HCT116 (cell line): ENCODE data around the gene PROX2. TPM values are rescaled to one million over a fixed set of nuclear protein-coding genes. Genes with fewer than 3 reads are reported as not detected.

Experiments used
- ATAC-seq: fragments of 200-7000 bp; cut with Tn5 transposase; 2 replicates; pipeline ENCODE4 v1.9.1; 2020; ENCODE audit warnings: mild to moderate bottlenecking, moderate library complexity
- BruUV-seq: library from RNA; stranded (reverse); fragments of 400-500 nt; replicated peaks from 2 replicates; lab custom pipeline; 2021; lab: Mats Ljungman, UMichigan
- CTCF ChIA-PET: fragments of 300-600 bp; sonication (Branson Sonifier 250); formaldehyde crosslinking; loops from one replicate; lab custom pipeline; 2021; ENCODE audit warnings: antibody characterized with exemption; lab: Charles Lee
- POLR2A ChIA-PET: fragments of 300-600, 350-600 bp; sonication (Branson Sonifier 250); formaldehyde crosslinking; loops from one replicate; lab custom pipeline; 2021; ENCODE audit warnings: antibody characterized with exemption; lab: Charles Lee
- RAD21 ChIA-PET, 2 experiments: fragments of 300-600 bp; sonication (Branson Sonifier 250); formaldehyde crosslinking; loops; one replicate each; lab custom pipeline; 2023; ENCODE audit warnings: low total read pairs in 2 of 2; ENCODE audit not compliant: uncharacterized antibody in 2 of 2, unreplicated experiment in 2 of 2, low non-redundant PET in 1 of 2; lab: Charles Lee
- DNase-seq: peaks from one replicate; pipeline ENCODE4 v3.0.0-alpha.2; 2010; ENCODE audit warnings: low read depth, low spot score
- H2AFZ ChIP-seq: fragments of 200-600 bp; shearing (Covaris generic), sonication (generic); 2 replicates; pipeline ENCODE4 v1.6.1; 2017; ENCODE audit warnings: low read depth, mixed run types, mixed read lengths, antibody characterized with exemption, low read length; ENCODE audit not compliant: poor library complexity, severe bottlenecking
- H3K27ac ChIP-seq: 2 replicates; pipeline ENCODE4 v1.5.1; 2012; ENCODE audit warnings: low read depth, low read length
- H3K27me3 ChIP-seq: fragments of 200-600 bp; sonication (generic); 2 replicates; pipeline ENCODE4 v1.6.1; 2016; ENCODE audit warnings: mixed run types, low read length, mixed read lengths; ENCODE audit not compliant: insufficient read depth
- H3K36me3 ChIP-seq, 2 experiments: fragments of 200-500 bp in 1 of 2; fragments of 200-600 bp in 1 of 2; sonication (Bioruptor generic) in 1 of 2; sonication (generic) in 1 of 2; 2 replicates each; pipeline versions ENCODE4 v1.5.1 to v1.6.1; 2014 to 2016; ENCODE audit warnings: low read length in 2 of 2, inconsistent platforms in 1 of 2, mixed read lengths in 1 of 2, mixed run types in 1 of 2; ENCODE audit not compliant: insufficient read depth in 2 of 2, control insufficient read depth in 1 of 2
- H3K4me1 ChIP-seq, 2 experiments: fragments of 200-600 bp in 1 of 2; sonication (generic) in 1 of 2; 2 replicates each; pipeline versions ENCODE4 v1.5.1 to v1.6.1; 2012 to 2017; ENCODE audit warnings: low read length in 2 of 2, inconsistent platforms in 1 of 2, mild to moderate bottlenecking in 1 of 2, mixed read lengths in 1 of 2, mixed run types in 1 of 2, moderate library complexity in 1 of 2; ENCODE audit not compliant: insufficient read depth in 2 of 2, control insufficient read depth in 1 of 2
- H3K4me2 ChIP-seq: fragments of 200-600 bp; sonication (generic); 2 replicates; pipeline ENCODE4 v1.6.1; 2017; ENCODE audit warnings: mixed run types, low read length, mixed read lengths
- H3K4me3 ChIP-seq, 2 experiments: fragments of 200-600 bp in 1 of 2; sonication (generic) in 1 of 2; replicated peaks in 1 of 2; 2 replicates each; pipeline ENCODE4 v1.5.1; 2011 to 2016; ENCODE audit warnings: low read length in 2 of 2, control low read depth in 1 of 2, low read depth in 1 of 2, mild to moderate bottlenecking in 1 of 2, mixed read lengths in 1 of 2, mixed run types in 1 of 2
- H3K79me2 ChIP-seq: fragments of 200-600 bp; sonication (generic); 2 replicates; pipeline ENCODE4 v1.6.1; 2017; ENCODE audit warnings: mild to moderate bottlenecking, mixed run types, low read length, moderate library complexity, mixed read lengths; ENCODE audit not compliant: insufficient read depth
- H3K9ac ChIP-seq: fragments of 200-600 bp; sonication (generic); 2 replicates; pipeline ENCODE4 v1.6.1; 2016; ENCODE audit warnings: low read length, mixed read lengths
- H3K9me2 ChIP-seq: fragments of 200-600 bp; sonication (generic), shearing (Covaris generic); 2 replicates; pipeline ENCODE4 v1.6.1; 2017; ENCODE audit warnings: mixed run types, mild to moderate bottlenecking, moderate library complexity; ENCODE audit not compliant: insufficient read depth
- H3K9me3 ChIP-seq, 2 experiments: fragments of 200-500 bp in 1 of 2; fragments of 200-600 bp in 1 of 2; sonication (Bioruptor generic) in 1 of 2; sonication (generic) in 1 of 2; 2 replicates each; pipeline ENCODE4 v1.6.1; 2014 to 2017; ENCODE audit warnings: low read length in 2 of 2, mixed read lengths in 2 of 2, inconsistent platforms in 1 of 2, low read depth in 1 of 2, mild to moderate bottlenecking in 1 of 2, mixed run types in 1 of 2, moderate library complexity in 1 of 2; ENCODE audit not compliant: control insufficient read depth in 1 of 2, insufficient read depth in 1 of 2
- H4K20me1 ChIP-seq: fragments of 200-600 bp; sonication (generic), shearing (Covaris generic); 2 replicates; pipeline ENCODE4 v1.6.1; 2017; ENCODE audit warnings: mixed run types, mild to moderate bottlenecking, moderate library complexity; ENCODE audit not compliant: insufficient read depth
- CBX3 ChIP-seq: IDR thresholded peaks from 2 replicates; pipeline ENCODE4 v1.6.1; 2012; ENCODE audit warnings: low read depth
- CEBPB ChIP-seq: IDR thresholded peaks from 2 replicates; pipeline ENCODE4 v1.6.1; 2012; ENCODE audit warnings: low read depth
- EGR1 ChIP-seq: IDR thresholded peaks from 2 replicates; pipeline ENCODE4 v1.6.1; 2012; ENCODE audit warnings: low read depth
- EZH2 ChIP-seq: fragments of 200-600 bp; sonication (generic); IDR thresholded peaks from 2 replicates; pipeline ENCODE4 v1.6.1; 2017; ENCODE audit warnings: antibody characterized with exemption, mixed run types
- EZH2phosphoT487 ChIP-seq: fragments of 200-600 bp; IDR thresholded peaks from 2 replicates; pipeline ENCODE4 v1.6.1; 2018; ENCODE audit warnings: antibody characterized with exemption, borderline replicate concordance
- JUND ChIP-seq: IDR thresholded peaks from 2 replicates; pipeline ENCODE4 v1.6.1; 2012
- MAX ChIP-seq: IDR thresholded peaks from 2 replicates; pipeline ENCODE4 v1.6.1; 2012
- POLR2A ChIP-seq: IDR thresholded peaks from 2 replicates; pipeline ENCODE4 v1.7.0; 2011; ENCODE audit warnings: borderline replicate concordance; ENCODE audit not compliant: insufficient read depth, insufficient read length; ENCODE audit errors: extremely low read depth
- REST ChIP-seq: IDR thresholded peaks from 2 replicates; pipeline ENCODE4 v1.6.1; 2012; ENCODE audit warnings: low read depth
- SRF ChIP-seq: IDR thresholded peaks from 2 replicates; pipeline ENCODE4 v1.6.1; 2012; ENCODE audit warnings: low read depth
- YY1 ChIP-seq: IDR thresholded peaks from 2 replicates; pipeline ENCODE4 v1.6.1; 2011; ENCODE audit warnings: low read length, low read depth, moderate library complexity, mild to moderate bottlenecking; ENCODE audit not compliant: insufficient replicate concordance; ENCODE audit errors: extremely low read depth
- ZNF274 ChIP-seq: fragments of 200-500 bp; sonication (Bioruptor generic); IDR thresholded peaks from 2 replicates; pipeline ENCODE4 v1.6.1; 2014; ENCODE audit warnings: mild to moderate bottlenecking, low read depth, low read length, inconsistent platforms
- intact Hi-C: fragments of 100-400 bp; cut with micrococcal nuclease; formaldehyde crosslinking; loops from 2 replicates; pipeline ENCODE4 v1.10.0; 2022
- total RNA-seq: library from RNA; stranded (reverse); gene quantifications from one replicate; pipeline ENCODE4 v1.2.1, GENCODE V29; 2021; ENCODE audit not compliant: unreplicated experiment
- TF ChIP-seq, protein P1 (sequence below): IDR thresholded peaks from 2 replicates; pipeline ENCODE4 v1.6.1; 2012

Gene PROX2
- total RNA-seq, 1 experiment from 2014 or later = not detected

GRCh38 chr14:74921987-74922751 lies 46.2 kb upstream of the PROX2 start:
- ChIA-PET CTCF (interaction anchor here (1.0 to 1.8 kb wide), 7 partner anchors 10 to 166 kb away, joined by 3 to 13 read pairs (median 4); no protein-coding TSS in a partner anchor), RAD21 (no interaction called here), POLR2A (interaction anchor here (0.5 to 1.3 kb wide), 4 partner anchors 9 to 889 kb away, joined by 3 to 4 read pairs (median 3); no protein-coding TSS in a partner anchor)
- peaks cover 0 to 12% of the 10 kb centered on the region in 2 experiments; a peak in 2 of 4 replicates for H3K4me1 ChIP-seq
- no peaks in the 10 kb centered on the region for H3K9me3 ChIP-seq
- peak overlapping the region; percentile 74 to 90 for H3K4me3 ChIP-seq
- H2AFZ ChIP-seq = peak overlapping the region; percentile 58
- no peaks in the 10 kb centered on the region for H4K20me1 ChIP-seq
- H3K79me2 ChIP-seq = no peaks in the 10 kb centered on the region
- no peaks in the 10 kb centered on the region for H3K9me2 ChIP-seq
- peak overlapping the region; percentile 97 for H3K4me2 ChIP-seq
- no peaks in the 10 kb centered on the region for H3K27me3 ChIP-seq
- intact Hi-C loops = no loop called here
- H3K9ac ChIP-seq = peak overlapping the region; percentile 82
- BruUV-seq = TSS peak; percentile 72
- DNase-seq (no peak), ATAC-seq (no peak)
- TF ChIP-seq REST (no peak), ZNF274 (no peak), SRF (no peak), POLR2A (no peak), YY1 (no peak), EGR1 (no peak), EZH2 (no peak), CBX3 (no peak), EZH2phosphoT487 (no peak), JUND (no peak), CEBPB (no peak), MAX (no peak)
- TF ChIP-seq, protein P1, sequence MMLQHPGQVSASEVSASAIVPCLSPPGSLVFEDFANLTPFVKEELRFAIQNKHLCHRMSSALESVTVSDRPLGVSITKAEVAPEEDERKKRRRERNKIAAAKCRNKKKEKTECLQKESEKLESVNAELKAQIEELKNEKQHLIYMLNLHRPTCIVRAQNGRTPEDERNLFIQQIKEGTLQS = no peak
- H3K27ac ChIP-seq = no peak overlapping the region
- H3K36me3 ChIP-seq = no peaks in the 10 kb centered on the region
